Gastroesophageal sphincter (tissue), 4 donors: ENCODE data around the gene RNASE4. TPM values are rescaled to one million over a fixed set of nuclear protein-coding genes. Genes with fewer than 3 reads are reported as not detected.
A peak's percentile ranks its signal among the peaks of the same experiment; 100 is the strongest.
"Not testable (repeated sequence)": the region's sequence is repeated elsewhere in the genome, so short reads cannot be mapped to it uniquely, and the experiment has no call there.

Experiments
- ATAC-seq: fragments of 150-250 bp; one replicate; pipeline ENCODE4 v1.9.1; 2016; ENCODE audit warnings: mild to moderate bottlenecking, moderate library complexity
- H3K27ac ChIP-seq, 4 donors: fragments of 200-600 bp; sonication (generic) in 3 of 4; 1 replicate in 3 of 4; 2 replicates in 1 of 4; pipeline ENCODE4 v1.5.1; 2016 to 2019
- H3K27me3 ChIP-seq: fragments of 200-600 bp; sonication (generic); one replicate; pipeline ENCODE4 v1.5.1; 2019
- H3K36me3 ChIP-seq, 2 donors: fragments of 200-600 bp; sonication (generic); one replicate each; pipeline ENCODE4 v1.5.1; 2019; ENCODE audit warnings: control low read depth in 1 of 2
- H3K4me1 ChIP-seq, 3 donors: fragments of 200-600 bp; sonication (generic); 1 replicate in 2 of 3; 2 replicates in 1 of 3; pipeline ENCODE4 v1.5.1; 2016 to 2019; ENCODE audit warnings: control low read depth in 2 of 3
- H3K4me3 ChIP-seq, 2 donors: fragments of 200-600 bp; sonication (generic); one replicate each; pipeline ENCODE4 v1.5.1; 2019; ENCODE audit warnings: mild to moderate bottlenecking in 1 of 2, moderate library complexity in 1 of 2
- H3K9me3 ChIP-seq, 3 donors: fragments of 200-600 bp; sonication (generic); one replicate each; pipeline ENCODE4 v1.5.1; 2017 to 2019; ENCODE audit warnings: control low read depth in 2 of 3
- EP300 ChIP-seq: sonication (generic); formaldehyde crosslinking; IDR thresholded peaks from one replicate; pipeline ENCODE4 v1.6.1; 2017; ENCODE audit warnings: antibody characterized with exemption, mild to moderate bottlenecking
- POLR2A ChIP-seq, 2 donors: fragments of 450-650 bp; IDR thresholded peaks; one replicate each; pipeline ENCODE4 v1.6.1; 2017; ENCODE audit warnings: antibody characterized with exemption in 2 of 2, mild to moderate bottlenecking in 2 of 2, moderate library complexity in 1 of 2
- POLR2AphosphoS5 ChIP-seq: sonication (generic); formaldehyde crosslinking; IDR thresholded peaks from one replicate; pipeline ENCODE4 v1.6.1; 2017; ENCODE audit warnings: antibody characterized with exemption
- WGBS, 2 donors: methylation state at CpG; one replicate each; pipeline ENCODE4 v1.1.5; 2018; ENCODE audit warnings: low coverage in 1 of 2; 5-methylcytosine and 5-hydroxymethylcytosine counted together
- total RNA-seq, 4 donors: library from RNA; depleted of rRNA; stranded (reverse); fragments of >200 nt; gene quantifications; one replicate each; pipeline ENCODE4 v1.1.0, GENCODE V29; 2016
- TF ChIP-seq, protein P1 (sequence below), 4 experiments: fragments of 200-600 bp in 2 of 4; fragments of 450-650 bp in 2 of 4; sonication (generic) in 1 of 4; IDR thresholded peaks; one replicate each; pipeline ENCODE4 v1.5.1; 2017 to 2019; ENCODE audit warnings: antibody characterized with exemption in 4 of 4, mild to moderate bottlenecking in 2 of 4, moderate library complexity in 2 of 4

The RNASE4 gene
- total RNA-seq, 4 donors from 2014 or later: 65.2 to 139 (median 106) TPM

DNA sequence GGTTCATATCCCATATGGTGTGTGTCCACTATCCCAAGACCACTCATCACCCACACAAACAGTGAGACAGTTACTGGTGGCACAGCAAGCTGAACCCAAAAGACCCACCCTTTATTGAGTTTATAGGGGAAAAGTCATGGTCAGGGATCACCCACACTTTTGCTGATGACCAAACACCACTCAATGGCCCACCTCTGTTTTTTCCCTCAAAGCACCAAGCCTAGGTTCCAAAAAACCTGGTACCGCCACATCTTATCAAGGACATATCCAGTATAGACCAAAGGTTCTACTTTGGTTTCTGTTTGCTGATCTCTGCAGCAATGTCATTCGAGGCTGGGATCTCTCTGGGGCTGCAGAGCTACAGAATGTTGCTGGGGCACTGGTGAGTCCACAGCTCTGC, 23.2 kb upstream of the RNASE4 start:
- no peaks in the 10 kb centered on the region for H3K36me3 ChIP-seq
- 75 to 100% methylated on average over 1 to 2 of the region's 2 CpGs for WGBS, 2 donors
- peaks cover 100% of the 10 kb centered on the region for H3K27me3 ChIP-seq
- no peak for TF ChIP-seq EP300
- no peak overlapping the region for H3K4me3 ChIP-seq
- peaks cover 0 to 15% (median 0%) of the 10 kb centered on the region in 3 donors for H3K4me1 ChIP-seq
- no peaks in the 10 kb centered on the region for H3K9me3 ChIP-seq
- H3K27ac ChIP-seq: no peak overlapping the region
- no peak for ATAC-seq

- Histone ChIP-seq H3K36me3 (no peaks in the 10 kb centered on the region), H3K27me3 (peaks cover 97% of the 10 kb centered on the region), H3K27ac (no peak overlapping the region), H3K4me1 (peaks cover 0 to 15% (median 0%) of the 10 kb centered on the region in 3 donors), H3K4me3 (peak overlapping the region in 1 of 2 donors; percentile 38), H3K9me3 (no peaks in the 10 kb centered on the region)
- 7 to 15% methylated on average over 5 to 10 of the region's 31 CpGs for WGBS, 2 donors
- ATAC-seq: peak; percentile 68
- TF ChIP-seq, protein P1, sequence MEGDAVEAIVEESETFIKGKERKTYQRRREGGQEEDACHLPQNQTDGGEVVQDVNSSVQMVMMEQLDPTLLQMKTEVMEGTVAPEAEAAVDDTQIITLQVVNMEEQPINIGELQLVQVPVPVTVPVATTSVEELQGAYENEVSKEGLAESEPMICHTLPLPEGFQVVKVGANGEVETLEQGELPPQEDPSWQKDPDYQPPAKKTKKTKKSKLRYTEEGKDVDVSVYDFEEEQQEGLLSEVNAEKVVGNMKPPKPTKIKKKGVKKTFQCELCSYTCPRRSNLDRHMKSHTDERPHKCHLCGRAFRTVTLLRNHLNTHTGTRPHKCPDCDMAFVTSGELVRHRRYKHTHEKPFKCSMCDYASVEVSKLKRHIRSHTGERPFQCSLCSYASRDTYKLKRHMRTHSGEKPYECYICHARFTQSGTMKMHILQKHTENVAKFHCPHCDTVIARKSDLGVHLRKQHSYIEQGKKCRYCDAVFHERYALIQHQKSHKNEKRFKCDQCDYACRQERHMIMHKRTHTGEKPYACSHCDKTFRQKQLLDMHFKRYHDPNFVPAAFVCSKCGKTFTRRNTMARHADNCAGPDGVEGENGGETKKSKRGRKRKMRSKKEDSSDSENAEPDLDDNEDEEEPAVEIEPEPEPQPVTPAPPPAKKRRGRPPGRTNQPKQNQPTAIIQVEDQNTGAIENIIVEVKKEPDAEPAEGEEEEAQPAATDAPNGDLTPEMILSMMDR (IDR thresholded peaks at IDR 0.05): peak in 3 of 4 experiments; percentile 30 to 60 (median 34)
- TF ChIP-seq EP300 (no peak), POLR2A (IDR thresholded peaks at IDR 0.05) (no peak)
Measured at GRCh38 chr14:20662968-20663732, 21.2 kb upstream of the RNASE4 start.

GRCh38 chr14:20666400-20666961, 17.9 kb upstream of the RNASE4 start:
- not testable (repeated sequence) for H3K36me3 ChIP-seq, H3K9me3 ChIP-seq, H3K27ac ChIP-seq, ATAC-seq, H3K4me3 ChIP-seq
- 67 to 79% methylated on average over 2 to 6 of the region's 7 CpGs for WGBS, 2 donors
- peaks cover 64% of the 10 kb centered on the region for H3K27me3 ChIP-seq
- H3K4me1 ChIP-seq: peaks cover 0 to 15% (median 0%) of the 10 kb centered on the region in 3 donors

GRCh38 chr14:20667957-20668356, 16.4 kb upstream of the RNASE4 start:
- H3K4me3 ChIP-seq: no peak overlapping the region
- H3K4me1 ChIP-seq: peaks cover 0 to 9% (median 0%) of the 10 kb centered on the region in 3 donors
- no peak overlapping the region for H3K27ac ChIP-seq
- peaks cover 49% of the 10 kb centered on the region for H3K27me3 ChIP-seq
- no peaks in the 10 kb centered on the region for H3K9me3 ChIP-seq
- no peak for ATAC-seq
- no peaks in the 10 kb centered on the region for H3K36me3 ChIP-seq
- WGBS, 2 donors: 58 to 70% methylated on average over 1 to 2 of the region's 2 CpGs
- TF ChIP-seq EP300: no peak
- TF ChIP-seq, protein P1 (IDR thresholded peaks at IDR 0.05): no peak
- no peak for TF ChIP-seq POLR2A (IDR thresholded peaks at IDR 0.05)
- no peak for TF ChIP-seq POLR2AphosphoS5

GRCh38 chr14:20668969-20669368, 15.4 kb upstream of the RNASE4 start:
- Histone ChIP-seq H3K36me3 (no peaks in the 10 kb centered on the region), H3K27me3 (peaks cover 39% of the 10 kb centered on the region), H3K27ac (no peak overlapping the region), H3K9me3 (no peaks in the 10 kb centered on the region), H3K4me1 (no peaks in the 10 kb centered on the region), H3K4me3 (no peak overlapping the region)
- WGBS, 2 donors: no CpG with 5 or more reads among the region's 2 CpGs
- ATAC-seq: no peak
- no peak for TF ChIP-seq POLR2AphosphoS5
- TF ChIP-seq, protein P1 (IDR thresholded peaks at IDR 0.05): no peak
- TF ChIP-seq POLR2A (IDR thresholded peaks at IDR 0.05): no peak
- no peak for TF ChIP-seq EP300
